GM21723 (cell line): ENCODE results near the gene FNBP1.

Experiments used
- ATAC-seq: cut with Tn5 transposase; IDR thresholded peaks from one replicate; pipeline ENCODE4 v1.9.1; 2021; ENCODE audit warnings: mild to moderate bottlenecking, moderate library complexity; ENCODE audit not compliant: unreplicated experiment

FNBP1 gene

DNA sequence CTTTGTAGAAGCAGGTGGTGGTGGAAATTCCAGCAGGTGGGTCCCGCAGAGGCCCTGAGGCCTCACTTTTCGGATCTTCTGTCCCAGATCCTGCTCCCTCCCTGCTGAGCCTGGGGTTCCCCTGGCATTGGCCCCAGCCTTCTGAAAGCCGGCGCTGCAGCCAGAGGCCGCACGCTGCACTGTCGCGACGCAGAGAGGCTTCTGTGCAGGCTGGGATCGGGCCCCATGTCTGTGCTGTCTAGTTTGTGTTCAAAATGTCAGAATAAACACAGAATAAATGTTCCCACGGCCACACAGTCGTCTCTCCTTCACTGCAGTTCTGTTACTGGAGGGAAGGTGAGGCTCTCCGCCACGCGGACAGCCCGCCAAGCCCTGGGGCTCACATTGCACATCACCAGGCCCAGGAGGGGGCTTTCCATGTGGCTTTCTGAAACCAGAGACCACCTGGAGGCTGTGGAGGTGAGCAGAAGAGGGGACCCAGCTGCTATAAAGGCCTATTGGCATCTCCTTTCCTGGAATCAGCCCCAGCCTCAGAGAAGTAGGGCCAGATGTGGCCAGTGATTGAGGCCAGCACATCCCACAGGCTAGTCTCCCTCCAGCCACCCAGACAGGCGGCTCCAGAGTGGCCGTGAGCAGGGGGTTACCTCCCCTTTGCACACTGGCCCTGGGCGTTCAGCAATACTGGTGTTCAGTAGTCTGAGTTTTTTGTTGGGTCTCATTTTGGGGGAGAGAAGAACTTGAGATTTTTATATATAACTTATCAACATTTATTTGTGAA is 161.3 kb downstream of the FNBP1 start:
- no peak for ATAC-seq

DNA sequence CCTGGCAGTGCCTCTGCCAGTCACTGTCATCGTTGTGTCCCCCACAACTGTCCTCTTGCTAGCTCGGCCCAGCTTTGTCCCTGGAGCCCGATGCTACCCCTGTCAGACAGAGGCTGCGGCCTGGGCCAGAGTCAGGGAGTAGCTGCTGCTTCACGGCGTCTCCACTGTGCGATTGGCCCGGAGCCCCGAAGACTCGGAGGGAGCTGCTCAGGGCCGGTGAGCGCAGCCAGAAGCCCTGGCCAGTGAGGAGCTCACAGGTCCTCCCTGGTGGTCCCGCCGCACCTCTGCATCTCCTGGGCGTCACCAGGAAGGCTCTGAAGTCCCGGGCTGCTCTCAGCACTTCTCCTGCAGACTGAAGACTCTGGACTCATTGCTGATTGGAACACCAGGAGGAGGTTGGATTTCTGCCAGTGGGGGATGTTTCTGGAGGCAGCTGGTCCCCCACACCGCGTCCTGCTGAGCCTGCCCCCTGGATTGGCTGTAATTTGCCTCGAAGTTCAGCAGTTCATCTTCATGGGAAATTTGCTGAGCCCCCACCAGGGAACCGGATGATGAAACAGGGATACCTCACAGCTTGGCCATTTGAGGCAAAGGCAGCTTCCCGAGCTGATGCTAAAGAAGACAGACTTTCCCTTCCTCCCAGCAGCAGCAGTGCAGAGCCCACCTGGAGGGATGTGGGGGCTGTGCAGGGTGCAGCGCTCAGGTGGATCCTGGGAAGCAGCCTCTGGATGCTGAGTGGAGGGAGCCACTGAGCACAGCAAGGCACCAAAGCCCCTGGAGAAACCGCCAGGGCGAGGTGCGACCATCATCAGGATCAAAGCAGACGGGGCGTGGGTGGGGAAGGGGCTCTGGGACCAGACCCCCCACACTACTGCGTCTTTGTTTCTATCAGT is 162.1 kb downstream of the FNBP1 start:
- no peak for ATAC-seq

DNA sequence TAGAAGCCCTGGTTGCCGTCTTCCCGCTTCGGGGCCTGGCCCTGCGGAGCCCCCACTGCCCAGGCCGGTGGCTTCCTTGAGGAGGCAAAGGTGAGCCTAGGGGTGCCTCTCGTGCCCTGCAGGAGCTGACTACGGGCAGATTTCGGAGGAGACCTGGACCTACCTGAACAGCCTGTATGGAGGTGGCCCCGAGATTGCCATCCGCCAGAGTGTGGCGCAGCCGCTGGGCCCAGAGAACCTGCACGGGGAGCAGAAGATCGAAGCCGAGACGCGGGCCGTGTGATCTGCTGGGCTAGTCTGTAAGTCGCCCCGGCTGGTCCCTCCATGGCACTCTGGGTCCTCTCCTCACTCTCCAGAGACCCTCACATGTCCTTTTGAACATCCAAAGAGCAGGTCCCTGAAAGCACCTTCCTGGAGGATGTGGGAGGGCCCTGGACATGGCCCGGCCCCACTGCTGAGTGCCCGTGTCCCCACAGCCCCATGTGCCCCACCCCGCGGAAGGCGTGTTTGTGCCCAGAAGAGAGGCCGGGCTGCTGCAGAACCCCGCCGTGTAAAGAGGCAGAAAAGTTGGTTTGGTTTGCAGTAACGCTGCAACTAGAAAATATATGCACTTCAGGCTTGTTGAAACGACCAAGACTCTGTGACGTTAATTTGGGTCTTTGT is 162.9 kb downstream of the FNBP1 start:
- ATAC-seq, result no peak

DNA sequence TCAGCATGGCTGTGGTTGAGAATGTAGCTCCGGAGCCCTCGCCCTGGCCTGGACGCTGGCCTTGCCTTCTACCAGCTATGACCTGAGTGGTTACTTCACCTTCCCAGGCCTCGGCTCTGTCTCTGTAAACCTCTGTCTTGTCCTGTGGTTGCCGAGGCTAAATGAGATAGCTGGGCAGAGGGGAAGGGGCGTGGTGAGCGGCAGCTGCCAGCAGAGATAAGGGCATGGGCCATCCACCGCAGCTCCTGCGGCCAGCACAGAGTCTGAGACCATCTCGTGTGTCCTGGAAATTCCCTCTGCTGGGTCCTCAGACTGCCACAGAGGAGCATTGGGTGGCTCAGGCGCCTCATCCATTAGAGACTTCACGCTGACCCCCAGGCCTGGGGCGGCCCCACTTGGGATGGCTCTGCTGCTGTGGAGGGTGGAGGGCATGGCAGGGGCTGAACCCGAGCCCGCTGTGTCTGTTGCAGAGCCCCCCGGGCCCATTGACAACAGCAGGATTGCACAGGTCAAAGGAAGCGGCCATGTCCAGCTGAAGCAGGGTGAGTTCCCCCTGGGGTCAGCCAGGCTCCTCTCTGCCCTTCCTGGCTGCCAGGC is 163.8 kb downstream of the FNBP1 start:
- no peak for ATAC-seq

DNA sequence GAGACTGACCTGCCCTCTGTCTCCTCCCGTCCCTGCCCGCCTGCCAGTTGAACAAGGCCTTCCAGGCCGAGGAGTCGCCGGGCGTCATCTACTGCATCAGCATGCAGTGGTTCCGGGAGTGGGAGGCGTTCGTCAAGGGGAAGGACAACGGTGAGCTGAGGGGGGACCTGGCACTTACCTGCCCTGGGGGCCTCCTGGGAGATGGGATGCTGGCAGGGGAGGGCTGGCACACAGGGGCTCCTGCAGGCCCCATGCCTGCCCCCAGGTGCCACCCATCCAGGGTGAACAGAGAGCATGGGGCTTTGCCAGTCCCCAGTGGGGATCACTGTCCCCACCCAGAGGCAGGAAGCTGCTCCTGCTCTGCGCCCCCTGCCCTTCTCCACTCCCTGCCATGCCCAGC is 164.7 kb downstream of the FNBP1 start:
- ATAC-seq, result no peak

DNA sequence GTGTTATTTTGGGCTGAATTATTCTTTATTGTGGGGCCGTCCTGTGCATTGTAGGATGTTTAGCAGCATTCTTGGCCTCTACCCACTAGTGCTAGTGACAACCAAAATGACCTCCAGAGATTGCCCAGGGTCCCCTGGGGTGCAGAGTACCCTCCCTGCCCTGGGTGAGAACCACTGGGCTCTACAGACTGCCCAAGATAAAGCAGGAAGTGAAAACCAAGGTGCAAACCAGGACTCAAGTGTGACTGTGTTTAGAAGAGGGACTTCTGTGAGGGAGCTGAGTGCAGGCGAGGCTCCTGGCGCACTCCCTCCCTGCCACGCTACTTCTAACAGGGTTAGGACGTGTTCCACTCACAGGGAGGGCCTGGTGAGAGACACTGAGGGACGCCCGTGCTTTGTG is 166.2 kb downstream of the FNBP1 start:
- ATAC-seq, result no peak

DNA sequence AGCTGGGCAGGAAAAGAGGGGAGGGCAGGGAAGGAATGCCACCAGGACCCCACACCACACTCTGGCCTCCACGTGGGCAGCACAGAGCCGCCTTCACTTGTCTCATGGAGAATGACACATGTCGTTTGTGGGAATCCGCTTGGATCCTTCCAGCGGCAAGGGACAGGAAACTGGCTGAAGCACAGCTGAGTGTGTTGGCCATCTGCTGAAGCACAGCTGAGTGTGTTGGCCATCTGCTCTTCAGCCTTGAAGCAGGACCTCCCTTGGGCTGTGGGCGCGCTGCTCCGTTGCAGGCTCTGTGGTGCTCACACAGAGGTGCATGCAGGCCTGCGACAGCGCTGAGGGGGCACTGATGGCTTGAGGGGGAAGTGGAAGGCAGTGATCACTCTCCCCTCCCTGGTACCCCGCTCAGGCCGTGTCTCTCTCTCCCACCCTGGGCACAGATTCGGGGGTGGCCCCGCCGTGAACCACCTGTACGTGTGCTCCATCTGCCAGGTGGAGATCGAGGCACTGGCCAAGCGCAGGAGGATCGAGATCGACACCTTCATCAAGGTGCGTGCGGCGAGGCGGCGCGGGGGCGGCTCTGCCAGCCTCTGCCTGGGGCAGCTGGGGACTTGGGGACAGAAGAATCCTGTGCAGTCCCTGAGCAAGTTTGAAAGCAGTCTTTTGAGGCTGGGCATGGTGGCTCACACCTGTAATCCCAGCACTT is 167.1 kb downstream of the FNBP1 start:
- no peak for ATAC-seq

DNA sequence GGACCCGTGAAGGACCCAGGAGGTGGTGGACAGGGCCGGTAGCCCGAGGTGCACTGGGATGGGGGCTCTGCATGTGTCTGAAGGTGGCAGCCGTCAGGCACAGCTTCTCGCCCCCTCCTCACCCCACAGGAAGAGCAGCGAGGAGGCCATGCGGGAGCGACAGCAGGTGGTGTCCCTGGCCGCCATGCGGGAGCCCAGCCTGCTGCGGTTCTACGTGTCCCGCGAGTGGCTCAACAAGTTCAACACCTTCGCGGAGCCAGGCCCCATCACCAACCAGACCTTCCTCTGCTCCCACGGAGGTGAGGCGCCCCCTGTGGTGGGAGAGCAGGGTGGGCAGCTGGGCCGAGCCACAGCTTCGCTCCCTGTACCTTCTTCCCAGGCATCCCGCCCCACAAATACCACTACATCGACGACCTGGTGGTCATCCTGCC is 167.8 kb downstream of the FNBP1 start:
- no peak for ATAC-seq

DNA sequence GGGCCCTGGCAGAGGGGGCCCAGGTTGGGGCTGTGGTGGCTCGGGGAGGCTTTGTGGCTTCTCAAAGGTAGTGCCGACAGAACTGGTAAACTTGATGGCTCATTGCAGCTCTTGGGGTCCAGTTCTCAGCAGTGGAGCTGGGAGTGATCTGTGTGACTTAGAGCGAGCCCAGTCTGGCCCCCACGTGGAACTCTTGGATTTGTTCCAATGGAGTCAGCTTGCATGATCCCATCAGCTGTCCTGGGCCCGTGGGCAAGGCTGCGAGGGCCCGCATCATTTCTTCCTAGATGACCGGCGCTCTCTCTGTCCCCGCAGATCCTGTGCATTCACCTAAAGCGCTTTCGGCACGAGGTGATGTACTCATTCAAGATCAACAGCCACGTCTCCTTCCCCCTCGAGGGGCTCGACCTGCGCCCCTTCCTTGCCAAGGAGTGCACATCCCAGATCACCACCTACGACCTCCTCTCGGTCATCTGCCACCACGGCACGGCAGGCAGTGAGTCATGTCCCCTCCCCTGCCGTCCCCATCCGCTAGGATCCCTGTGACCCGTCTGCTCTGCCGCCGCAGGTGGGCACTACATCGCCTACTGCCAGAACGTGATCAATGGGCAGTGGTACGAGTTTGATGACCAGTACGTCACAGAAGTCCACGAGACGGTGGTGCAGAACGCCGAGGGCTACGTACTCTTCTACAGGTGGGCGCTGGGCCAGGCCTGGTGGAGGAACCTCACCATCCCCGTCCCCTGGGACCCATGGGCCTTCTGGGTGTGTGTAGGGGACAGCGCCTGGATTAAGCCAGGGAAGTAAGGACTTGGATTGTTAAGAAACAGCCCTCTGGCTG is 168.5 kb downstream of the FNBP1 start:
- no peak for ATAC-seq

DNA sequence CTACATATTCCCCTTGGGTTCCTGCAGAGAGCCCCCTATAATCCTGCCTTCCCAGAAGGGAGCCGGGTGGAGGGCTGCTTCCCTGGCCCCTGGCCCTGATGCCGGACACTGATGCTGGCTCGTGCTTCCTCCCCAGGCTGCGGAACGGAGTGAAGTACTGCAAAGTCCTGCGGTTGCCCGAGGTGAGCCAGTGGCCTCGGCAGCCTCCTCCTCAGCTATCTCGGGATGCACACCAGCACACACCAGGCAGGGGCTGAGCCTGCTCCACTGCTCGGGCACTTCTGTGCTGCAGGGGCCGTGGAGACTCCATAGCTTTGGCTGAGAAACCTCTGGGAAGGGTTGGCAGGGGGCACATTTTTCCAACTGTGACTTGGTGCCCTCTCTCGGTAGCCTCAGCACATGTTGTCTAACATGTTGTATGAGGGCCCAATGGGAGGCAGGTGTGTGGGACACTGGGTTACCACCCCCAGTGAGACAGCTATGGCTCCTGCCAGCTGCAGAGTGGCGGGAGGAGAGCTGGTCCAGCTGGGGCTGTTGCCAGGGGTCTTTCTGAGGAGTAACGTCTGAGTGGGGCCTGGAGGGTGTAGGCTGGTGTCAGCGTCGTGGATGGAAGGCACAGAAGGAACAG is 169.3 kb downstream of the FNBP1 start:
- no peak for ATAC-seq

DNA sequence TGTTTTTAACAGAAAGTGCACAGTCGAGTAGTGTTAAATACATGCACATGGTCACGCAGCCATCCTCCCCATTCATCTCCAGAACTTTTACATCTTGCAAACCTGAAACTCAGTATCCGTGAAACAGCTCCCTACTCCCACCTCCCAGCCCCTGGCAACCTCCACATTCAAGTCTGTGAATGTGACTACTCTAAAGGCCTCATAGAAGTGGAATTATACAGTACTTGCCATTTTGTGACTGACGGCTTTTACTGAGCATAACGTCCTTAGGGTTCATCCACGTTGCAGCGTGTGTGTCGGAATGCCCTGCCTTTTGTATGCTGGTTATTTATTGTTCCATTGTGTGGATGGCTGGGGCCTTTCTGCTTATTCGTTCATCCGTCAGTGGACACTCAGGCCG is 171.9 kb downstream of the FNBP1 start:
- no peak for ATAC-seq

DNA sequence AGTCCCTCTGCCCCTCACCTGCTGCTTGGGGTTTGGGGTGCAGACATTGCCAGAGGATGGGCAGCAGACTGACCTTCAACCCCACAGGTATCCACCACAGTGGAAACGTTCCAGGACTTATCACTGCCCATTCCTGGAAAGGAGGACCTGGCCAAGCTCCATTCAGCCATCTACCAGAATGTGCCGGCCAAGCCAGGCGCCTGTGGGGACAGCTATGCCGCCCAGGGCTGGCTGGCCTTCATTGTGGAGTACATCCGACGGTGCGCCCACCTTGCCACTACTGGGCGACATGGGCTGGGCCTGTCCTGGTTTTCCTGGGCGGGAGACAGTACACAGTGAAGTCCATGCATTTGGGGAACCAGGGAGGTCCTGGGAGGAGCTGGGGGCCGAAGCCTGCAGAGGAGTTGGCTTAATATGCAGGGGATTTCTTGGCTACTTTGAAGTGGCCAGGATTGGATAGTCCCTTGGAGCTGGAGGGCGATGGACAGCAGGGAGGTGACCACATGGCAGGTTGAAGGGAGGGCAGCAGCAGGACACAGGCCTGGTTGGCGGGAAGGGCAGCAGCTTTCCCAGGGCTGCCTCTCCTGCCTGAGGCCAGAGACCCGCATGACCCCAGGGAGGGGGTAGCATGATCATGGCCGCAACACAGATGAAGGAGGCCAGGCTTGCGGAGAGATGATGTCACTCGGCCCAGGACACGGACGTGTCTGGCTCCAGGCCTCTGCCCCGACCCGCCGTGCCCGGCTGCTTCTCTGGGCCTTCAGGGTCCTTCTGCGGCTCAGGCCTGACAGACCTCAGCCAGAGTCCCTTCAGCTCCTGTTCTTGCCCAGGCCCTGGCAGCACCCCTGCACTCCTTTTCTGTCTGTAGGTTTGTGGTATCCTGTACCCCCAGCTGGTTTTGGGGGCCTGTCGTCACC is 173.1 kb downstream of the FNBP1 start:
- ATAC-seq, result no peak

DNA sequence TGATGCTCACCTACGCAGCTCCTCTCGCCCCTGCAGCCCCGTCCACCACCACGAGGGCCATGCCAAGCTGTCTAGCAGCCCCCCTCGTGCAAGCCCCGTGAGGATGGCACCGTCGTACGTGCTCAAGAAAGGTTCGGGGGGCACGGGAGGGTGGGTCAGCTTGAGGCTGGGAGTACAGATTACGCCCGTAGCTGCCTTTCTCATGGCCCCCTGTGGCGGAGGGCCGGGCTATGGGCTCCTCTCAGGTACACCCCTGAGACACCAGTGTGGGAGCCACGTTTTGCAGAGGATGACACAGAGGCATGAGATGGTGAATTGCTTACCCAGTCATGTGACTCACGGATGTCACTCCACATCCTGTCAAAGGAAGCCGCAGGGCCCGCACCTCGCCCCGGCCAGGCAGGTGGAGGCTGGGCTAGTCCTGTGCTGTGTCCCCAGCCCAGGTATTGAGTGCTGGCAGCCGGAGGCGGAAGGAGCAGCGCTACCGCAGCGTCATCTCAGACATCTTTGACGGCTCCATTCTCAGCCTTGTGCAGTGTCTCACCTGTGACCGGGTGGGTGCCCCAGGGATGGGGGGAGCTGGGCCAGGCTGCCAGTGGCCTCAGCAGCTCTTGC is 174.0 kb downstream of the FNBP1 start:
- no peak for ATAC-seq

DNA sequence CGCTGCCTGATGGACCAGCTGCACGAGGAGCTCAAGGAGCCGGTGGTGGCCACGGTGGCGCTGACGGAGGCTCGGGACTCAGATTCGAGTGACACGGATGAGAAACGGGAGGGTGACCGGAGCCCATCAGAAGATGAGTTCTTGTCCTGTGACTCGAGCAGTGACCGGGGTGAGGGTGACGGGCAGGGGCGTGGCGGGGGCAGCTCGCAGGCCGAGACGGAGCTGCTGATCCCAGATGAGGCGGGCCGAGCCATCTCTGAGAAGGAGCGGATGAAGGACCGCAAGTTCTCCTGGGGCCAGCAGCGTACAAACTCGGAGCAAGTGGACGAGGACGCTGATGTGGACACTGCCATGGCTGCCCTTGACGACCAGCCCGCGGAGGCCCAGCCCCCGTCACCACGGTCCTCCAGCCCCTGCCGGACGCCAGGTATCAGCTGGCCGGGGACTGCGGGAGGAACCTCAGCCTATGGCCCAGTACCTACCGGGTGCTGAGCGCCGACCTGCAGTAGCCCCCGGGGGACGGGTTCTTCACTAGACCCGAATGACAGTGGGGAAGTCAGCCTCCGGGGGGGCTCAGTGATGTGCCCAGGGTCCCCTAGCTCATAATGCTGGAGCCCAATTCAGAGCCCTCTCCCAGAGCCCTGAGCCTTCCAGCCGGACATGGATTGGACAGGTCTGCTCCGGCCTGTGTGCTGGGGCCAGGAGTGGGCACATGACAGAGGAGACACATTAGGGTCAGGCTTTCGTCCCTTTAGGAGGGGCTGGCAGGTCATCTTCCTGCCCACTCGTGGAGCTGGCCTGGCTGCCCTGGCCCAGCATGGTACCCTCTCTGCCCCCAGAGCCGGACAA is 174.7 kb downstream of the FNBP1 start:
- no peak for ATAC-seq

DNA sequence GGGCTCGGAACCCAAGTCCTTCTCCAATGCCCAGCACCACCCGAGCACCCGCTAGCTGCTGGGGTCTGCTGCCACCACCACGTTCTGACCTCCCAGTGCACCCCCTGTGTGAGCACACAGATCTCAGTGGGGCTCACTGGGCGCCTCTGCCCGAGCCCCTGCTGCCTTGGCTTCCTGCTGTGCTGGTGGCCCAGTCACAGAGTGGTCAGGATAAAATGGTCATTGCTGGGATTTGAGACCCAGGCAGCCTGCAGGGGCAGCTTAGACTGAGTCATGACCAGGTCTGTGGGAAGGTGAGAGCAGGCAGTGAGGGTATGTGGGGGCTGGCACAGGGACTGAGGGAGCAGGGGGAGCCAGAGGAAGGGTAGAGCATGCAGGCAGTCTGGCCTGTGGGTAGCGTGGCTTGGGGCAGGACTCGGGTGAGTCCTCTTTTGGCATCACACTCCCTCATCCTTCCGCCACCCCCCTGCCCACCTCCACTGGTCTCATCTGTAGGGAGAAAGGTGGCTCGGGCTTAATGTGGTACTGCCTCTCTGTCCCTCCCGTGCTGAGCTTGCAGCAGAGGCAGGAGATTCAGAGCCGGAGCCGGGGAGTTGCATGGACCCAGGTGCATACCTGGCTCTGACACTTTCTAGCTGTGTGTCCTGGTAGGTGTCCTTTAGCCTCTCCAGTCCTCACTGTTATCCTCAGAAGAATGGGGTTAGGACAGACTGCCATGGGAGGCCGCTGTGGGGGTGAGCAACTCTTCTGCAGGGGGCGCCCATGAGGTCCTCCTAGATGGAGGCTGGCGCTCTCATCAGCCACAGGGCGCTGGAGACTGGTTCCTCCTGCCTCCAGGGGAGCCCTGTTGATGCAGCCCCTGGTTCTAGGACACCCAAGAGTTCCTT is 175.6 kb downstream of the FNBP1 start:
- ATAC-seq, result no peak
